Measurements from ENCODE around the gene PDE4D. TPM values are rescaled to one million over a fixed set of nuclear protein-coding genes. Genes with fewer than 3 reads are reported as not detected.
A peak's percentile ranks its signal among the peaks of the same experiment; 100 is the strongest.

PDE4D gene
- polyA plus RNA-seq, 1 donor, result 40.8 TPM

DNA sequence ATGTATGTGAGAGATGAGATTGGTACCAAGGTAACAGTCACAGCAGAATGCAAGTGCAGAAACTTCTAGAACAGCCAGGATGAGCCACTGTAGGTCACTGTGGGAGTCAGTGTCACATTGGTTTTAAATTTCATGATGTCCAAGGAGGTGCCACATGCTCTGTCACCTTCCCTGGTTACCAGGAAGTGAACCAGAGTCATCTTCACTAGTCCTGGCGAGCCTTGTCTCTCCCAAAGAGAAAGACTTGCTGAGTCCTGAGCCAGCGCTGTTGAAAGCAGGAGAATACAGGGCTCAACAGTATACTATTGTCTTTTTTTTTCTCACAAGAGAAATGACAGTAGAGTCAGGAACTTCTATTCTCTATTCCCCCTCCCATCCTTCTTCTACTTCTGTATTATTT, 695.2 kb downstream of the PDE4D start:
- no peak for DNase-seq

GRCh38 chr5:59197911-59198310, 695.6 kb downstream of the PDE4D start:
- no peak for DNase-seq

- DNase-seq, result no peak
Measured at GRCh38 chr5:59193616-59194319, 699.8 kb downstream of the PDE4D start.

- no peak for DNase-seq
Measured at GRCh38 chr5:59190746-59191145, 702.8 kb downstream of the PDE4D start.

- DNase-seq, result peak; percentile 36
Measured at GRCh38 chr5:59189472-59190244, 703.9 kb downstream of the PDE4D start.

DNA sequence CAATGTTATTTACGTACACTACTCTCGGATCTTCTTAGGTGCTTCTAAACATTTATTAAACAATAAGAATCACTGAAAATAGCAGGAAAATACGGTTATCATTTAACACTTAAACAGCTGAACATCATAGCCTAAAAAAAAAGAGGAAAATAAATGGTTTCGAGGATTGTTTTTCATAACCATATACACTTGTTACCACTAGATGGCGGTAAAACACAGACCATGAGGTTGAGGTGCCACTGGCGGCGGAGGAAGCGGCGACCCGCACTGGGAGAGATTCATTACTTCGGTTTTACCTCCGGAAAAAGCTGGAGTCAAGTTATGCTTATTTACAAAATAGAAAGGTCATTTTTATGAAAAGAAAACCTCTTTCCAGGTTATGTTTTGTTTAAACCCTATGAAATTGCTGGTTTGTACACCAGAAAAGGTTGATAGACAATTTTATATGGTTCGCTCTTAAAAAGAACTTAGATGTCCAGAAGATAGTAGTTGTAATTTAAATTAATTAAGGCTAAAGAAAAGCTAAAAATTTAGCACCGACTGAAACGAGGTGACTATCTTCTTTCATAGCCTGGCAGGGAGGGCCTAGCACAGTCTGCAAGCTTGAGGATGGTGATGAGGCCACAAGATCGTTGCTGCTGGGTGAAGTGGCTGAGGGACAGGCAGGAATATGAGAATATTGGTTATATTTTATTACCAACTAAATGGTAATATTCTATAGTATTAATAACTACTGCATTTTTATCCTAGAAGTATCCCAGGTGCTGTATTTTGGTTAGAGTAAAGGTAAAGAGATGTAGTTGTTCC, 704.9 kb downstream of the PDE4D start:
- peak; percentile 75 for DNase-seq

- DNase-seq, result no peak
Measured at GRCh38 chr5:59187857-59188256, 705.7 kb downstream of the PDE4D start.

- DNase-seq, result no peak
Measured at GRCh38 chr5:59186623-59187022, 706.9 kb downstream of the PDE4D start.

DNA sequence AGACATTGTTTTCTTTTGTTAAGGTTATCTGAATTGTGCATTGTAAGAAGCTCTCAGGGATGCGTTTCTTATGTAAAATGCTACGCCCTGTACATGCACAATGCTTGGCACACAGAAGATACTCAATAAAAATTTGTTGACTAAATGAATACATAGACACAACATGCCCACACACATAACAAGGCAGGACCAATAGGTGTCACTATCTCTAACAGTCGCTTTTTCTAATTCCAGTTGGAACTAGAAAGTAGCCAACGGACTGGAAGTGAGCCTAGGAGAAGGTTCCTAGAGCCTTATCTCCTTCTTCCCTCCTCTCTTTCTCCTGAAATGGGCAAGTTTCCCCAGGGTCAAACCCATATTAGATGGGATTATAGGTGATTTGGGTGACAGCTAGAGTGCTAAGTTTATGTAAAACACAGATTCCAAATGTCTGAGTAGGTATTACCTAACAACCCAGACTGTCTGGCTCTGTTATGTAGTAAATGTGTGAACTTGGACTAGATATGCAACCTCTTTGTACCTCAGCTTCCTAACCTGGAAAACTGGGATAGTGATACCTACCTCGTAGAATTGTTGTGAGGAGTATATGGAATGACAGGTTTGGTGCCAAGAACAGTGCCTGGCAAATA, 707.7 kb downstream of the PDE4D start:
- DNase-seq, result no peak

GRCh38 chr5:59184769-59185168, 708.8 kb downstream of the PDE4D start:
- no peak for DNase-seq

DNA sequence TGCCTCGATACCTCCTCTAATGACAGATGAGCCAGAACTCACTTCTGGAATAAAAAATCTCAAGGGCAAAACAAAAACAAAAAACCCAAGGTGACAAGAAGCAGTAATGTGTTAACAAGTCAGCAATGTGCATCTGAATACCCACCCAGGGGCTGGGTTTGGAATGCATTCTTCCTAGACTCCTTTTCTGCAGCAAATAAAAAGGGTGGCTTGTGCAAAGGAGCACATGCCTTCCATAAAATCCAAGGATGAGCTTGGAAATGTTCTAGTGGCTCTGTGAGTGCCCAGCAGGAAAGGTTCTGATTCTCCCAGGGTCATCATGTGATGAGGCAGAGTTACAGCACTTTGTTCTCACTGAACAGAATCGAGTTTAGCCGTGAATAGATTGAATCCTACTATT, 710.8 kb downstream of the PDE4D start:
- DNase-seq, result no peak

DNA sequence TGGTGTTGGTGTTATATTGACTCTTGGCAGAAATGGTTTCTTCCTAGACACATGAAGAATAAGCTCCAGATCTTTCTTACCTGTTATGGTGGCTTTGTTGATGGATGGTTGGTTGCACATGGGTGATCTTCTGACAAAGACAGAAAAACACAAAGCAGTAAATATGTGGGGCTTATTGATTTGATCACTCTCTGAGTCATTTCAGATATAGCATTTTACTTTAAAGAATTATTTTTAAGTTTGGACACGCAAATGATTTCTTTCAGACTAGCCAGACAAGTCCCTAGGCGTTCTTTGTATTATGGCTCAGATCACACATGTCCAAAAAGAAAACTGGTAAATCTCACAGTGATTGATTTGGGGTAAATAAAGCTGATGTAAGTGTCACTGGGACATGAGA, 713.0 kb downstream of the PDE4D start:
- DNase-seq, result no peak

DNA sequence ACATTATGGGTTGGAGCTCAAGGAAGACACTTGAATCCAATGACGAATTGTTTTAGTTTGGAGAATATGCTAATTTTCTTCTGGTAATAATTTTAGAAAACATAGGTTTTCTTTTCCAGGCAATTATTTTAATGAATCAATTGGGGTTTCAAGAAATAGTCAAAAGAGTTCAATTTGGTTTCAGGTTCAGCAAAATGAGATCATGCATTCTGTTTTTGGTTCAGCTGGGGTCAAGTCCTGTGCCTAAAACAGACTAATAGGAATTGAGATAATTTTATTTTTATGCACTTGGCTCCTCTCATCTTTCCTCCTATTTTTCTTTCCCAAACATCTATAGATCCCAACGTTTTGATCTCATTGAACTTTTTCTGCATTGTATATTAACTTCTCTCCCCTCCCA, 713.8 kb downstream of the PDE4D start:
- no peak for DNase-seq

DNA sequence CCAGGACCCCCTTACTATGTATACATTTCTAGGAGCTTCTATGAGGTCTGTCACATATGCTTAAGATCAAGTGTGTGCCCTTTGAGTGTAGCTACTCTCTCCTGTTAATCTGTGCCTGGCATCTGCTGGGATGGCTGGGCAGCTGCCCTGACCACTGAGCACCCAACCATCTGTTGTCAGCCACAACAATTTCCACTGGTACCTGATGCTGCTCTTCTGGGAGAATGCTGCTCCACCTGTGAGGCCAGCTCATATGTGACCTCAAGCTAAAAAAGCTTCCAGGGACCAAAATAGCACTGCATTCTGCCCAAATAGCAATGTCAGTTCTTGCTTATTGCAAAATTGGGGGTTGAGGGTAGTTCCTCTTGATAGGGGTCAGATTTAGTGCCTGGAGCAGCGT, 715.0 kb downstream of the PDE4D start:
- DNase-seq, result no peak

- DNase-seq, result no peak
Measured at GRCh38 chr5:59178071-59178470, 715.5 kb downstream of the PDE4D start.

DNA sequence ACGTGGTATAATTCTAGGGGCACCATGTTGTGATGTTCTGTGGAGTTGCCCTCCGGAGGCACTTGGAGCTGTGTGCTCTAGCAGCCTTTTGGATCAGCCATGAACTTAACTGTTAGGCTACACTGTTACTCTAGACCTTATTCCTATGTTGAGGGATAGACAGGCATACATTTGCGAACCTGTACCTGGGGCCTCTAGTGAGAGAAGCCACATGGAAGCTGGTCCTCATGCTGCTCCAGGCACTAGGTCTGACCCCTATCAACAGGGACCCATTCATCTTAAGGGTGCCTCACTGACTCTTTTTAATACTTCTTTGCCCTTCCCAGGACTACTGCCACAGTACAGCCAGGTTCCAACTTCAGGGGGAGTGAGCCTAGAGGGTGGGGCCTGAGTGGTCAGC, 715.9 kb downstream of the PDE4D start:
- DNase-seq, result no peak

GRCh38 chr5:59174248-59174844, 719.2 kb downstream of the PDE4D start:
- peak; percentile 43 for DNase-seq

DNA sequence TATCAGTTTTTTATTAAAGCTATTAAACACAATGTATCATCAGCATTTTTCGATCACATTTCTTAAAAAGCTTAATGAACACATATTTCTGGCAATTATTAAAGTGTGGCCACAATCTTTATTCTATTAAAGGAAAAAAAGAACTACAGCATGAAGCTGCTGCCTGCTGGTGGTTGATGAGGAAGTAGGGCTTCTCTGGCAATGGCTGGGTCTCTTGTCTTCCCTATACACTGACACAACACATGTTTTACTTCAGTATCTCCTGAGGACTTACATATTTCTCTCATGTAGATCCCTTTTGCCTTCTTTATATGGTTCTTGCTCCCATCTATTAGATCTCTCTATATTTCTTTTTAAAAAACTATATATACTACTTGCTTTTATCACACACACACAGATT, 719.9 kb downstream of the PDE4D start:
- DNase-seq, result no peak

DNA sequence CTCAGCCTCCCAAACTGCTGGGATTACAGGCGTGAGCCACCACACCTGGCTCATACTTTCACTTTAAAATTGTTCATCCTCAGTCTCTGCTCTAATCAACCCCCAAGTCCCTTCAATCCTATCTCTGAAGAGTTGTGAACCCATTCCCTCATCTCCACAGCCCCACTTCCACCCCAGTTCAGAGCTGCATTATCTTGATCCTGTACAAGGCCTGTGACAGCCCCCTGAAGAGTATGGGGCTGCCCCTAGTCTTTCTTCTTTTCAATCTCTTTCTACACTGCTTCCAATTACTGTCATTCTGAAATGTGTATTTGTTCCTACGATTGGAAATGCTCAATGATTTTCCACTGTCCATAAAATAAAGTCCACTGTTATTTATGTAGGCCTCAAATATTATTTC, 722.4 kb downstream of the PDE4D start:
- DNase-seq, result no peak

GRCh38 chr5:59169768-59170150, 723.8 kb downstream of the PDE4D start:
- DNase-seq, result no peak

GRCh38 chr5:59169081-59169767, 724.3 kb downstream of the PDE4D start:
- no peak for DNase-seq

DNA sequence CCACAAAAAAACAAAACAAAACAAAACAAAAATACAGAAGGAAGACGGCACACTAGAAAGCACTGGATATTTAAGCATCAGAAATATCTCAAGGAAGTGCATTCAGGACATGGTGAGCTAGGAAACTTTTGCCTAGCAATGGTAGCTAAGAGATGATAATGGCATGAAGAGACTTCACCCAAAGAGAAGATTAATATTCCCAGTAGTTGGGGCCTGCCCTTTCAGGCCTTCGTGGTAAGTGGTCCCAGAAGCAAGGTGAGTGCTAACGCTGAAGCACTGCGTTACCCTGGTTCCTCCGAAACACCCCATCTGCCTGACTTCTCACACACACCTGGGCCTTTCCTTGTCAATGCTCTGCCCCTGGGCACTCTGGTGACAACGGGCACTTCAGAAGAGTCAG, 725.5 kb downstream of the PDE4D start:
- DNase-seq, result no peak

All from hindlimb muscle (tissue), 1 donor.